ENCODE data around the gene SORL1.

DNA sequence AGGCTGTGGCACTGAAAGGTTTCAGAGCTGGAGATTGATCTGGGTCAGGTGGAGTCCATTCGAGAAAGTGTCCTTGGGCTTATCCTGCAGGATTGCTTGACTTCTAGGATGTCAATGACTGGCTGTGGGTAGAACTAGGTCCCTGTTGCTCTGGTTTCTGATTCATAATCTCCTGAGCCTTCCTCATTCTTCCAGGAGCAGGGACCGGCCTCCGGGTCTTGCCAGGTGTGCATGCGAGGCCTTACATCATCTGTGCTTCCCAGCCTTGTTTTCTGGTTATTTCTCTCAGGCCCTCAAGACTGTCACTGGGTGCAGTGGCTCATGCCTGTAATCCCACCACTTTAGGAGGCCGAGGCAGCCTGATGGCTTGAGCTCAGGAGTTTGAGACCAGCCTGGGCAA, 33.9 kb downstream of the SORL1 start:
- TF ChIP-seq POLR2A (IDR thresholded peaks at IDR 0.05; ENCODE audit: low read depth) (no peak), POLR2AphosphoS5 (IDR thresholded peaks at IDR 0.05) (no peak), EP300 (IDR thresholded peaks at IDR 0.05) (no peak)
- TF ChIP-seq, protein P1, sequence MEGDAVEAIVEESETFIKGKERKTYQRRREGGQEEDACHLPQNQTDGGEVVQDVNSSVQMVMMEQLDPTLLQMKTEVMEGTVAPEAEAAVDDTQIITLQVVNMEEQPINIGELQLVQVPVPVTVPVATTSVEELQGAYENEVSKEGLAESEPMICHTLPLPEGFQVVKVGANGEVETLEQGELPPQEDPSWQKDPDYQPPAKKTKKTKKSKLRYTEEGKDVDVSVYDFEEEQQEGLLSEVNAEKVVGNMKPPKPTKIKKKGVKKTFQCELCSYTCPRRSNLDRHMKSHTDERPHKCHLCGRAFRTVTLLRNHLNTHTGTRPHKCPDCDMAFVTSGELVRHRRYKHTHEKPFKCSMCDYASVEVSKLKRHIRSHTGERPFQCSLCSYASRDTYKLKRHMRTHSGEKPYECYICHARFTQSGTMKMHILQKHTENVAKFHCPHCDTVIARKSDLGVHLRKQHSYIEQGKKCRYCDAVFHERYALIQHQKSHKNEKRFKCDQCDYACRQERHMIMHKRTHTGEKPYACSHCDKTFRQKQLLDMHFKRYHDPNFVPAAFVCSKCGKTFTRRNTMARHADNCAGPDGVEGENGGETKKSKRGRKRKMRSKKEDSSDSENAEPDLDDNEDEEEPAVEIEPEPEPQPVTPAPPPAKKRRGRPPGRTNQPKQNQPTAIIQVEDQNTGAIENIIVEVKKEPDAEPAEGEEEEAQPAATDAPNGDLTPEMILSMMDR (IDR thresholded peaks at IDR 0.05) = no peak
